Left renal cortex interstitium (tissue), 4 donors: ENCODE data around the gene MYLK2. TPM values are rescaled to one million over a fixed set of nuclear protein-coding genes. Genes with fewer than 3 reads are reported as not detected.

Source experiments
- DNase-seq, 4 donors: peaks; one replicate each; pipeline ENCODE4 v3.0.0-alpha.2; 2013; ENCODE audit warnings: low read depth in 4 of 4, low spot score in 2 of 4, missing footprints in 1 of 4
- polyA plus RNA-seq, 4 donors: library from polyadenylated mRNA; unstranded; fragments of 120-200 nt; gene quantifications; one replicate each; pipeline ENCODE4 v1.2.1, GENCODE V29; 2013; ENCODE audit not compliant: insufficient read length in 4 of 4

The MYLK2 gene
- polyA plus RNA-seq, 4 donors, result 0.56 to 0.94 (median 0.82) TPM

- no peak for DNase-seq
Observed at GRCh38 chr20:31833931-31834521, 14.9 kb downstream of the MYLK2 start.

- no peak for DNase-seq
Observed at GRCh38 chr20:31835554-31835953, 16.4 kb downstream of the MYLK2 start.

- DNase-seq, result no peak
Observed at GRCh38 chr20:31835977-31836852, 17.1 kb downstream of the MYLK2 start.

GRCh38 chr20:31836853-31837608, 17.9 kb downstream of the MYLK2 start:
- no peak for DNase-seq

GRCh38 chr20:31837896-31838397, 18.8 kb downstream of the MYLK2 start:
- DNase-seq, result no peak

- DNase-seq, result no peak
Observed at GRCh38 chr20:31838646-31839292, 19.6 kb downstream of the MYLK2 start.

- DNase-seq, result no peak
Observed at GRCh38 chr20:31839782-31840487, 20.8 kb downstream of the MYLK2 start.

GRCh38 chr20:31840906-31841816, 22.0 kb downstream of the MYLK2 start:
- no peak for DNase-seq

GRCh38 chr20:31841928-31842327, 22.8 kb downstream of the MYLK2 start:
- no peak for DNase-seq

- DNase-seq, result peak; percentile 55 to 69 (median 64)
Observed at GRCh38 chr20:31842471-31843157, 23.5 kb downstream of the MYLK2 start.

- DNase-seq, result no peak
Observed at GRCh38 chr20:31843288-31843687, 24.1 kb downstream of the MYLK2 start.

GRCh38 chr20:31843881-31844280, 24.7 kb downstream of the MYLK2 start:
- DNase-seq, result no peak

GRCh38 chr20:31844737-31845299, 25.7 kb downstream of the MYLK2 start:
- no peak for DNase-seq

- DNase-seq, result no peak
Observed at GRCh38 chr20:31845300-31845863, 26.2 kb downstream of the MYLK2 start, which contains the start of gene FOXS1. Gene FOXS1, minus strand, starts transcription at chr20:31845604. Its CDS starts 62 bp downstream, at chr20:31845542.

- DNase-seq, result no peak
Observed at GRCh38 chr20:31846793-31847138, 27.6 kb downstream of the MYLK2 start.

- DNase-seq, result no peak
Observed at GRCh38 chr20:31848088-31848999, 29.2 kb downstream of the MYLK2 start.
